K562 (cell line): Measurements from ENCODE around the gene PCSK7. TPM values are rescaled to one million over a fixed set of nuclear protein-coding genes. Genes with fewer than 3 reads are reported as not detected.

Experiments
- BACH1 ChIP-seq: fragments of 200-800 bp; sonication (Bioruptor generic); IDR thresholded peaks from 2 replicates; pipeline ENCODE4 v1.6.1; 2016; ENCODE audit warnings: missing genetic modification characterization, missing compliant biosample characterization
- BRF1 ChIP-seq: IDR thresholded peaks from 3 replicates; pipeline ENCODE4 v1.6.1; 2011; ENCODE audit warnings: borderline replicate concordance, mild to moderate bottlenecking; ENCODE audit not compliant: insufficient read length; ENCODE audit errors: extremely low read depth
- CLOCK ChIP-seq: fragments of 250-450 bp; sonication (Bioruptor Pico); IDR thresholded peaks from 2 replicates; pipeline ENCODE4 v1.4.0; 2020; ENCODE audit warnings: mild to moderate bottlenecking, moderate library complexity, borderline replicate concordance
- E2F6 ChIP-seq, 2 experiments: IDR thresholded peaks; 2 replicates each; pipeline ENCODE4 v1.6.1; 2011; ENCODE audit warnings: borderline replicate concordance in 1 of 2, control low read depth in 1 of 2, low read depth in 1 of 2, low read length in 1 of 2, mild to moderate bottlenecking in 1 of 2, mixed read lengths in 1 of 2, moderate library complexity in 1 of 2; ENCODE audit not compliant: insufficient read depth in 1 of 2, insufficient read length in 1 of 2, poor library complexity in 1 of 2, severe bottlenecking in 1 of 2; ENCODE audit errors: extremely low read depth in 1 of 2
- JUN ChIP-seq, 2 experiments: sonication (generic) in 1 of 2; formaldehyde crosslinking in 1 of 2; IDR thresholded peaks; 2 replicates each; pipeline versions ENCODE4 v1.6.1 to v1.8.0; 2012 to 2022; ENCODE audit warnings: borderline replicate concordance in 2 of 2, mild to moderate bottlenecking in 2 of 2, improper control_type of control experiment in 1 of 2, low read depth in 1 of 2, low read length in 1 of 2, missing genetic modification reagents in 1 of 2
- MAFG ChIP-seq: fragments of 450-650 bp; conservative IDR thresholded peaks from 2 replicates; pipeline ENCODE4 v1.6.1; 2016; ENCODE audit warnings: missing genetic modification characterization, missing compliant biosample characterization
- MAX ChIP-seq: sonication (generic); formaldehyde crosslinking; IDR thresholded peaks from 2 replicates; pipeline ENCODE4 v1.9.0; 2022; ENCODE audit warnings: mild to moderate bottlenecking, missing genetic modification reagents
- MED1 ChIP-seq: sonication (generic); formaldehyde crosslinking; IDR thresholded peaks from 2 replicates; pipeline ENCODE4 v1.8.1; 2023; ENCODE audit warnings: missing genetic modification reagents, borderline replicate concordance
- MYNN ChIP-seq, 2 experiments: sonication (generic); formaldehyde crosslinking in 1 of 2; IDR thresholded peaks; 2 replicates each; pipeline versions ENCODE4 v1.5.0 to v1.6.1; 2016 to 2020; ENCODE audit warnings: antibody characterized with exemption in 1 of 2, missing genetic modification reagents in 1 of 2
- NRF1 ChIP-seq, 2 experiments: fragments of 450-650 bp; IDR thresholded peaks in 1 of 2; conservative IDR thresholded peaks in 1 of 2; 2 replicates each; pipeline ENCODE4 v1.6.1; 2014; ENCODE audit warnings: mild to moderate bottlenecking in 2 of 2
- POLR2A ChIP-seq: fragments of 450-650 bp; conservative IDR thresholded peaks from 2 replicates; pipeline ENCODE4 v1.6.1; 2016
- ZBTB7A ChIP-seq: IDR thresholded peaks from 2 replicates; pipeline ENCODE4 v1.6.1; 2011; ENCODE audit warnings: low read depth, mild to moderate bottlenecking, low read length, moderate library complexity, borderline replicate concordance; ENCODE audit not compliant: control insufficient read depth
- ZNF592 ChIP-seq: fragments of 450-650 bp; IDR thresholded peaks from 2 replicates; pipeline ENCODE4 v1.6.1; 2017; ENCODE audit warnings: antibody characterized with exemption, mild to moderate bottlenecking
- polyA plus RNA-seq, 8 experiments: library from polyadenylated mRNA; depleted of rRNA in 4 of 8; stranded (reverse) in 5 of 8; unstranded in 3 of 8; fragments of >200 nt; fragmentation: Nextera tagmentation in 2 of 8; fragmentation: Illumina TruSeq in 1 of 8; extraction: Ambion mirVana in 2 of 8; extraction: Trizol in 1 of 8; gene quantifications; 2 replicates each; pipeline versions ENCODE4 v1.2.1 to v1.2.3, GENCODE V29; 2011 to 2014; ENCODE audit warnings: inconsistent platforms in 1 of 8, missing spikeins in 1 of 8
- total RNA-seq, 7 experiments: library from RNA; depleted of rRNA in 6 of 7; stranded (reverse); fragments of >200 nt in 6 of 7; fragmentation: Illumina TruSeq in 2 of 7; extraction: Trizol in 2 of 7; gene quantifications; 2 replicates each; pipeline versions ENCODE4 v1.2.1 to v1.2.3, GENCODE V29; 2011 to 2021; ENCODE audit warnings: low replicate concordance in 1 of 7

Gene PCSK7
- total and polyA plus RNA-seq, 9 of the 15 experiments (the other 6 are each of a cell fraction or from before 2014, with no cell fraction given), result 3.1 to 29.2 (median 15.6) TPM

- TF ChIP-seq ZNF592 (peak; percentile 95), BRF1 (no peak), NRF1 (conservative IDR thresholded peaks at IDR 0.05 in 1 of 2, IDR thresholded peaks at IDR 0.05 in 1 of 2) (no peak), MAX (CRISPR knock-in tag) (peak; percentile 93), MED1 (CRISPR knock-in tag) (no peak), E2F6 (IDR thresholded peaks at IDR 0.05; ENCODE audit: borderline replicate concordance in 1 of 2, extremely low read depth in 1 of 2, insufficient read depth in 1 of 2, insufficient read length in 1 of 2, low read depth in 1 of 2, low read length in 1 of 2, poor library complexity in 1 of 2, severe bottlenecking in 1 of 2) (peak; percentile 71 to 76), MYNN (IDR thresholded peaks at IDR 0.05) (peak; percentile 78), MYNN (CRISPR knock-in tag; IDR thresholded peaks at IDR 0.05) (no peak), BACH1 (no peak), CLOCK (CRISPR knock-in tag) (no peak), MAFG (tag) (no peak), POLR2A (0 out of 2 replicates have a peak, but pooled peaks have one; percentile 19), JUN (IDR thresholded peaks at IDR 0.05; ENCODE audit: borderline replicate concordance, low read depth, low read length) (no peak), JUN (CRISPR knock-in tag; IDR thresholded peaks at IDR 0.05; ENCODE audit: borderline replicate concordance) (peak; percentile 48; the same call in 1 of the 2 replicates), ZBTB7A (no peak)
Observed at GRCh38 chr11:117180661-117181585, 51.0 kb downstream of the PCSK7 start (continued).
